ENCODE results near the gene RIIAD1. TPM values are rescaled to one million over a fixed set of nuclear protein-coding genes. Genes with fewer than 3 reads are reported as not detected.
"Not testable (repeated sequence)": the region's sequence is repeated elsewhere in the genome, so short reads cannot be mapped to it uniquely, and the experiment has no call there.

Gene RIIAD1
- total and polyA plus RNA-seq, 12 donors: 0.44 to 31.3 (median 5.3) TPM; not detected in 4

GRCh38 chr1:151681923-151682322, 39.4 kb upstream of the RIIAD1 start:
- Histone ChIP-seq H3K4me1 (replicated peaks in 1 of 2) (no peaks in the 10 kb centered on the region), H3K9me3 (replicated peaks in 1 of 3) (no peaks in the 10 kb centered on the region), H3K4me3 (no peak overlapping the region), H3K27ac (no peak overlapping the region), H3K27me3 (no peaks in the 10 kb centered on the region), H3K36me3 (replicated peaks in 1 of 2) (peaks cover 0 to 14% of the 10 kb centered on the region in 2 donors)
- intact Hi-C loops (cut with DNase I): no loop called here
- TF ChIP-seq POLR2A (IDR thresholded peaks at IDR 0.05): no peak
- TF ChIP-seq, protein P1, sequence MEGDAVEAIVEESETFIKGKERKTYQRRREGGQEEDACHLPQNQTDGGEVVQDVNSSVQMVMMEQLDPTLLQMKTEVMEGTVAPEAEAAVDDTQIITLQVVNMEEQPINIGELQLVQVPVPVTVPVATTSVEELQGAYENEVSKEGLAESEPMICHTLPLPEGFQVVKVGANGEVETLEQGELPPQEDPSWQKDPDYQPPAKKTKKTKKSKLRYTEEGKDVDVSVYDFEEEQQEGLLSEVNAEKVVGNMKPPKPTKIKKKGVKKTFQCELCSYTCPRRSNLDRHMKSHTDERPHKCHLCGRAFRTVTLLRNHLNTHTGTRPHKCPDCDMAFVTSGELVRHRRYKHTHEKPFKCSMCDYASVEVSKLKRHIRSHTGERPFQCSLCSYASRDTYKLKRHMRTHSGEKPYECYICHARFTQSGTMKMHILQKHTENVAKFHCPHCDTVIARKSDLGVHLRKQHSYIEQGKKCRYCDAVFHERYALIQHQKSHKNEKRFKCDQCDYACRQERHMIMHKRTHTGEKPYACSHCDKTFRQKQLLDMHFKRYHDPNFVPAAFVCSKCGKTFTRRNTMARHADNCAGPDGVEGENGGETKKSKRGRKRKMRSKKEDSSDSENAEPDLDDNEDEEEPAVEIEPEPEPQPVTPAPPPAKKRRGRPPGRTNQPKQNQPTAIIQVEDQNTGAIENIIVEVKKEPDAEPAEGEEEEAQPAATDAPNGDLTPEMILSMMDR (IDR thresholded peaks at IDR 0.05): no peak
- WGBS, 4 donors: 93 to 97% (median 95%) methylated on average over 2 of the region's 2 CpGs
- no peak for DNase-seq

DNA sequence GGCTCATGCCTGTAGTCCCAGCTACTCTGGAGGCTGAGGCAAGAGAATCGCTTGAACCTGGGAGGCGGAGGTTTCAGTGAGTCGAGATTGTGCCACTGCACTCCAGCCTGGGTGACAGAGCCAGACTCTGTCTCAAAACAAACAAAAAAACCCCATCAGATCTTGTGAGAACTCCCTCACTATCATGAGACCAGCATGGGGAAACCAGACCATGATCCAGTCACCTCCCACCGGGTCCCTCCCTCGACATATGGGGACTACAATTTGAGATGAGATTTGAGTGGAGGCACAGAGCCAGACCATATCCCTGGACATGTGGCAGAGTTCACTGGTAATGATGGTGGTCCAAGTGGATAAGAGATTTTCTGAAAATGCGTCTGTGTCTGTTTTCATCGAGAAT, 38.4 kb upstream of the RIIAD1 start:
- H3K4me3 ChIP-seq; H3K27ac ChIP-seq; intact Hi-C loops (cut with DNase I); DNase-seq; H3K4me1 ChIP-seq (replicated peaks in 1 of 2); H3K27me3 ChIP-seq; H3K9me3 ChIP-seq (replicated peaks in 1 of 3): not testable (repeated sequence)
- WGBS, 4 donors: 88 to 96% (median 93%) methylated on average over 7 of the region's 7 CpGs
- H3K36me3 ChIP-seq (replicated peaks in 1 of 2): peaks cover 0 to 10% of the 10 kb centered on the region in 2 donors

DNA sequence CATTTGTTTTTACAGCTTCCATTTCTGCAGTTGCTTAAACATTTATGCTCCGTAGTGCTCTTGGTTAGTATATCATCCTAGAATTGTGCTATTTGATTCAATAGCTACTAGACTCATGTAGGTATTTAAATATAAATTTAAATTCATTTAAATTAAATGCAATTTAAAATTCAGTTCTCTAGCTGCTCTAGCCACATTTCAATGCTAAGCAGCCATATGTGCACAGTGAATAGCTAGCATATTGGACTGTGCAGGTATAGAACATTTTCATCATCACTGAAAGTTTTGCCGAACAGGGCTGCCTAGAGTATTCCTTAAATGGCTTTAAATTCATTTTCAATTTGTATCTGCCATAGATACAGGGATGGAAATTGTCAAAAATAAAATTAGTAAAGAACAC, 37.2 kb upstream of the RIIAD1 start:
- DNase-seq: no peak
- no peak for TF ChIP-seq POLR2A (IDR thresholded peaks at IDR 0.05)
- TF ChIP-seq, protein P1 (IDR thresholded peaks at IDR 0.05): no peak
- Histone ChIP-seq H3K36me3 (replicated peaks in 1 of 2) (peaks cover 0 to 6% of the 10 kb centered on the region in 2 donors), H3K4me1 (replicated peaks in 1 of 2) (no peaks in the 10 kb centered on the region), H3K27ac (no peak overlapping the region), H3K9me3 (replicated peaks in 1 of 3) (no peaks in the 10 kb centered on the region), H3K4me3 (no peak overlapping the region), H3K27me3 (no peaks in the 10 kb centered on the region)
- WGBS, 4 donors: 78 to 100% (median 95%) methylated on average over 2 of the region's 2 CpGs
- intact Hi-C loops (cut with DNase I): no loop called here

GRCh38 chr1:151686561-151686960, 34.8 kb upstream of the RIIAD1 start:
- DNase-seq: no peak
- WGBS, 4 donors: 83 to 92% (median 91%) methylated on average over 2 of the region's 2 CpGs
- Histone ChIP-seq H3K27ac (no peak overlapping the region), H3K36me3 (replicated peaks in 1 of 2) (peaks cover 0 to 6% of the 10 kb centered on the region in 2 donors), H3K27me3 (no peaks in the 10 kb centered on the region), H3K4me3 (no peak overlapping the region), H3K4me1 (replicated peaks in 1 of 2) (no peaks in the 10 kb centered on the region), H3K9me3 (replicated peaks in 1 of 3) (no peaks in the 10 kb centered on the region)
- intact Hi-C loops (cut with DNase I): no loop called here
- TF ChIP-seq, protein P1 (IDR thresholded peaks at IDR 0.05): no peak
- no peak for TF ChIP-seq POLR2A (IDR thresholded peaks at IDR 0.05)

DNA sequence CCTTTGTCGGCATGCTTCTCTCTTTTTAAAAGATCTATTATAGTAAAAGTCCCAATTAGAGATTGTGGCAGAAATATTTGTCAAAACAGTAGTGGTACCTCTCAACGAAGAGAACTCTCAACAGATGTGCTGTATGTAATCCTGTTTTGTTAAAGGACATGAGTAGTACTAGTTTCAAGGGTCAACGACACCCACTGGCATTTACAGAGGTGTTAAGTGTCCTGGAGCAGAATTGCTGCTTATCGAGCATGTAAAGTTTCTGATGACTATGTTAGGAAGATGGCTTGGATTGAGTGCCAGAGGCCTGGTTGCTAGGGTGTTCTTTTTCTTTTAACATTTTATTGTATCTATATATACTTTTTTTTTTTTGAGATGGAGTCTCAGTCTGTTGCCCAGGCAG, 31.8 kb upstream of the RIIAD1 start:
- 79 to 84% (median 80%) methylated on average over 4 of the region's 4 CpGs for WGBS, 4 donors
- peaks cover 0 to 20% of the 10 kb centered on the region in 2 donors for H3K36me3 ChIP-seq (replicated peaks in 1 of 2)
- DNase-seq: no peak
- intact Hi-C loops (cut with DNase I): no loop called here
- no peaks in the 10 kb centered on the region for H3K27me3 ChIP-seq
- H3K4me3 ChIP-seq: no peak overlapping the region
- no peaks in the 10 kb centered on the region for H3K9me3 ChIP-seq (replicated peaks in 1 of 3)
- H3K4me1 ChIP-seq (replicated peaks in 1 of 2): no peaks in the 10 kb centered on the region
- H3K27ac ChIP-seq: no peak overlapping the region
- TF ChIP-seq, protein P1 (IDR thresholded peaks at IDR 0.05): no peak
- TF ChIP-seq POLR2A (IDR thresholded peaks at IDR 0.05): no peak

All from adrenal gland (tissue), 12 donors.